ENCODE measurements around the gene DMAP1. TPM values are rescaled to one million over a fixed set of nuclear protein-coding genes. Genes with fewer than 3 reads are reported as not detected.
A peak's percentile ranks its signal among the peaks of the same experiment; 100 is the strongest.

The DMAP1 gene
- total and polyA plus RNA-seq, 2 donors (not counting 1 experiment from before 2014, with no cell fraction given): 21.1 to 23.6 TPM

DNA sequence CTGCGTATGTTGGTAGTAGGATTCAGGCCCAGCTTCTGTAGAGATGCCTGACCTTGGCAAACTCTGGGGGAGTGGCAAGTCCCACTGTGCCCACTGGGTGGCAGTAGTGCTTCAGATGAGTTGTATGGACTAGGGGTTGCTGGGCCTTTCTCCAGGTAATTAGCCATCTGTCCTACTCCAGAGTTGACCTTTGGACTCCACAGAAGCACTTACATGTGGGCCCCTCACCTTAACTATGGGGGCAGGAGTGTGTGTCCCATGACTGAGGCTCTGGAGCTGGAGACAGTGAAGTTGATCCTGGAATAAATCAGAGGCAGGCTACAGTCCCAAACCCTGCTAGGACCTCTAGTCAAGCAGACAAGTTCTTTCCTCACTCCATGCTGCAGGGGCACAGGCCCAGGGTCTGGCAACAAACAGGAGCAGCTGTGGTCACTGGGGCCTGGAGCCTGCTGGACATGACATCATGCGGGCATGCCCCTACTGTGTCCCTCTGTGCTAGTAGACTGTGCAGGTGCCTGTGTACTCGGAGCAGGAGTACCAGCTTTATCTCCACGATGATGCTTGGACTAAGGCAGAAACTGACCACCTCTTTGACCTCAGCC is 4.6 kb downstream of the DMAP1 start:
- Histone ChIP-seq H3K9me3 (ENCODE audit: control insufficient read depth, insufficient read depth, low read depth, low read length) (no peaks in the 10 kb centered on the region), H4K20me1 (ENCODE audit: control insufficient read depth, extremely low read depth, insufficient read depth, low read length) (no peaks in the 10 kb centered on the region), H3K4me1 (ENCODE audit: control insufficient read depth, extremely low read depth, insufficient read depth, low read length) (peaks cover 8% of the 10 kb centered on the region), H2AFZ (ENCODE audit: low read length) (no peak overlapping the region), H3K27me3 (ENCODE audit: control insufficient read depth, insufficient read depth, low read length) (no peaks in the 10 kb centered on the region), H3K4me2 (ENCODE audit: extremely low read depth, insufficient read depth, low read length) (no peak overlapping the region), H3K36me3 (ENCODE audit: control insufficient read depth, insufficient read depth, low read length) (peaks cover 26% of the 10 kb centered on the region), H3K27ac (ENCODE audit: insufficient read depth, low read length) (no peak overlapping the region), H3K79me2 (ENCODE audit: control insufficient read depth, insufficient read depth, low read length) (peaks cover 7% of the 10 kb centered on the region), H3K9ac (ENCODE audit: insufficient read depth, low read length) (no peak overlapping the region), H3K4me3 (replicated peaks in 1 of 4; ENCODE audit: control extremely low read depth in 1 of 4, insufficient read depth in 1 of 4, low read depth in 3 of 4, low read length in 4 of 4) (no peak overlapping the region)
- DNase-seq (ENCODE audit: low read depth in 2 of 2): peak; percentile 41 to 63
- TF ChIP-seq EZH2 (IDR thresholded peaks at IDR 0.05; ENCODE audit: low read length, missing control alignments): no peak
- TF ChIP-seq CTCF (conservative IDR thresholded peaks at IDR 0.05 in 1 of 2, IDR thresholded peaks at IDR 0.05 in 1 of 2; ENCODE audit: low read depth in 1 of 2, low read length in 2 of 2): peak; percentile 92 to 95

DNA sequence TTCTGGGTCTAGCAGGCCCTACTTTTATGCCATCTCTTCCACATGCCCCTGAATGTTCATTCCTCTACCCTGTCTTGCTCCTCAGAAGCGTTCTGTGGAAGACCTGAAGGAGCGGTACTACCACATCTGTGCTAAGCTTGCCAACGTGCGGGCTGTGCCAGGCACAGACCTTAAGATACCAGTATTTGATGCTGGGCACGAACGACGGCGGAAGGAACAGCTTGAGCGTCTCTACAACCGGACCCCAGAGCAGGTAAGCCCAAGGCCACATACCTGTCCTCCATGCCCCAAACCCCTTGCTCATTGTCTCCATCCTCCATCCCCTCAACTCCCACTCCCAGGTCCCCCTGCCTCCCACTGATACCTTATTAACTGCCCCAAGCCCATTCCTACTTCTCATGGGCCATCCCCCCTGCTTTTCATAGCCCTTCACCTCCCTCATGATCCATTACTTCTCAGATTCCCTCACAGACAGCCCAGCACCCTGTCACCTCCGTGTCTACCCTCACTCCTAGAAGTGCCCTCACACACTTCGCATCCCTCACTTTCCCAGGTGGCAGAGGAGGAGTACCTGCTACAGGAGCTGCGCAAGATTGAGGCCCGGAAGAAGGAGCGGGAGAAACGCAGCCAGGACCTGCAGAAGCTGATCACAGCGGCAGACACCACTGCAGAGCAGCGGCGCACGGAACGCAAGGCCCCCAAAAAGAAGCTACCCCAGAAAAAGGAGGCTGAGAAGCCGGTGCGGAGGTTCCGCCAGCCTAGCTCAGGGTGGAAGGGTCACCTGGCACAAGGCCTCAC is 5.4 kb downstream of the DMAP1 start:
- peaks cover 26% of the 10 kb centered on the region for H3K36me3 ChIP-seq (ENCODE audit: control insufficient read depth, insufficient read depth, low read length)

More for the DNA sequence above, 5.4 kb downstream of the DMAP1 start:
- TF ChIP-seq EZH2 (IDR thresholded peaks at IDR 0.05; ENCODE audit: low read length, missing control alignments) (no peak), CTCF (conservative IDR thresholded peaks at IDR 0.05 in 1 of 2, IDR thresholded peaks at IDR 0.05 in 1 of 2; ENCODE audit: low read depth in 1 of 2, low read length in 2 of 2) (no peak)
- Histone ChIP-seq H3K9ac (ENCODE audit: insufficient read depth, low read length) (no peak overlapping the region), H4K20me1 (ENCODE audit: control insufficient read depth, extremely low read depth, insufficient read depth, low read length) (no peaks in the 10 kb centered on the region), H3K79me2 (ENCODE audit: control insufficient read depth, insufficient read depth, low read length) (peaks cover 5% of the 10 kb centered on the region), H3K27ac (ENCODE audit: insufficient read depth, low read length) (no peak overlapping the region), H3K4me1 (ENCODE audit: control insufficient read depth, extremely low read depth, insufficient read depth, low read length) (peaks cover 8% of the 10 kb centered on the region), H3K27me3 (ENCODE audit: control insufficient read depth, insufficient read depth, low read length) (no peaks in the 10 kb centered on the region), H3K9me3 (ENCODE audit: control insufficient read depth, insufficient read depth, low read depth, low read length) (no peaks in the 10 kb centered on the region), H3K4me2 (ENCODE audit: extremely low read depth, insufficient read depth, low read length) (no peak overlapping the region), H3K4me3 (replicated peaks in 1 of 4; ENCODE audit: control extremely low read depth in 1 of 4, insufficient read depth in 1 of 4, low read depth in 3 of 4, low read length in 4 of 4) (no peak overlapping the region), H2AFZ (ENCODE audit: low read length) (no peak overlapping the region)
- DNase-seq (ENCODE audit: low read depth in 2 of 2): no peak

Measured in fibroblast of lung (primary cell).